Brain microvascular endothelial cell (primary cell): ENCODE measurements around the gene ITGB5.

Source experiments
- DNase-seq: peaks from one replicate; pipeline ENCODE4 v3.0.0-alpha.2; 2020
- H3K27ac ChIP-seq: fragments of 250-450 bp; sonication (Bioruptor Pico); 2 replicates; pipeline ENCODE4 v1.5.1; 2020; ENCODE audit warnings: mild to moderate bottlenecking, moderate library complexity
- H3K27me3 ChIP-seq: fragments of 250-450 bp; sonication (Bioruptor Pico); replicated peaks from 2 replicates; pipeline ENCODE4 v1.5.1; 2020; ENCODE audit warnings: mild to moderate bottlenecking
- H3K36me3 ChIP-seq: fragments of 250-450 bp; sonication (Bioruptor Pico); replicated peaks from 2 replicates; pipeline ENCODE4 v1.5.1; 2020; ENCODE audit warnings: mild to moderate bottlenecking
- H3K4me3 ChIP-seq: 2 replicates; pipeline ENCODE4 v1.5.1; 2011; ENCODE audit warnings: low read depth, mild to moderate bottlenecking, control low read depth, low read length, moderate library complexity
- CTCF ChIP-seq: IDR thresholded peaks from 2 replicates; pipeline ENCODE4 v1.5.1; 2011; ENCODE audit warnings: low read depth, mild to moderate bottlenecking, moderate library complexity, low read length, control low read depth, inconsistent platforms; ENCODE audit errors: missing control alignments
- in situ Hi-C: cut with HindIII; loops from 2 replicates; pipeline ENCODE4 v1.10.0; 2017; ENCODE audit warnings: low sequenced_read_pairs, low pct_ligation_motif_present

Gene ITGB5

GRCh38 chr3:124920718-124921117, 33.6 kb upstream of the ITGB5 start:
- DNase-seq: no peak
- H3K36me3 ChIP-seq: no peaks in the 10 kb centered on the region
- no peaks in the 10 kb centered on the region for H3K27me3 ChIP-seq
- no peak for TF ChIP-seq CTCF
- in situ Hi-C loops: no loop called here
- H3K4me3 ChIP-seq: no peak overlapping the region
- H3K27ac ChIP-seq: no peak overlapping the region

- TF ChIP-seq CTCF: no peak
- DNase-seq: peak; percentile 48
- Histone ChIP-seq H3K27me3 (no peaks in the 10 kb centered on the region), H3K27ac (no peak overlapping the region), H3K36me3 (no peaks in the 10 kb centered on the region), H3K4me3 (no peak overlapping the region)
- in situ Hi-C loops: no loop called here
Observed at GRCh38 chr3:124919756-124920155, 32.6 kb upstream of the ITGB5 start.

- Histone ChIP-seq H3K27me3 (no peaks in the 10 kb centered on the region), H3K4me3 (no peak overlapping the region), H3K36me3 (no peaks in the 10 kb centered on the region), H3K27ac (no peak overlapping the region)
- no peak for DNase-seq
- TF ChIP-seq CTCF: no peak
- in situ Hi-C loops: no loop called here
Observed at GRCh38 chr3:124918524-124918923, 31.4 kb upstream of the ITGB5 start.

- H3K36me3 ChIP-seq: no peaks in the 10 kb centered on the region
- H3K4me3 ChIP-seq: no peak overlapping the region
- H3K27me3 ChIP-seq: no peaks in the 10 kb centered on the region
- no peak overlapping the region for H3K27ac ChIP-seq
- TF ChIP-seq CTCF: no peak
- no peak for DNase-seq
- in situ Hi-C loops: no loop called here
Observed at GRCh38 chr3:124916837-124917409, 29.8 kb upstream of the ITGB5 start.

GRCh38 chr3:124915254-124915653, 28.1 kb upstream of the ITGB5 start:
- TF ChIP-seq CTCF: no peak
- H3K27me3 ChIP-seq: no peaks in the 10 kb centered on the region
- no peaks in the 10 kb centered on the region for H3K36me3 ChIP-seq
- no peak for DNase-seq
- in situ Hi-C loops: no loop called here
- no peak overlapping the region for H3K4me3 ChIP-seq
- H3K27ac ChIP-seq: no peak overlapping the region

- in situ Hi-C loops: no loop called here
- Histone ChIP-seq H3K27ac (no peak overlapping the region), H3K36me3 (no peaks in the 10 kb centered on the region), H3K27me3 (no peaks in the 10 kb centered on the region), H3K4me3 (no peak overlapping the region)
- no peak for DNase-seq
- no peak for TF ChIP-seq CTCF
Observed at GRCh38 chr3:124907957-124908356, 20.8 kb upstream of the ITGB5 start.
